ENCODE measurements around the gene TRIM28. TPM values are rescaled to one million over a fixed set of nuclear protein-coding genes. Genes with fewer than 3 reads are reported as not detected.

TRIM28 gene
- total RNA-seq, 4 donors from 2014 or later = 195 to 237 (median 218) TPM

DNA sequence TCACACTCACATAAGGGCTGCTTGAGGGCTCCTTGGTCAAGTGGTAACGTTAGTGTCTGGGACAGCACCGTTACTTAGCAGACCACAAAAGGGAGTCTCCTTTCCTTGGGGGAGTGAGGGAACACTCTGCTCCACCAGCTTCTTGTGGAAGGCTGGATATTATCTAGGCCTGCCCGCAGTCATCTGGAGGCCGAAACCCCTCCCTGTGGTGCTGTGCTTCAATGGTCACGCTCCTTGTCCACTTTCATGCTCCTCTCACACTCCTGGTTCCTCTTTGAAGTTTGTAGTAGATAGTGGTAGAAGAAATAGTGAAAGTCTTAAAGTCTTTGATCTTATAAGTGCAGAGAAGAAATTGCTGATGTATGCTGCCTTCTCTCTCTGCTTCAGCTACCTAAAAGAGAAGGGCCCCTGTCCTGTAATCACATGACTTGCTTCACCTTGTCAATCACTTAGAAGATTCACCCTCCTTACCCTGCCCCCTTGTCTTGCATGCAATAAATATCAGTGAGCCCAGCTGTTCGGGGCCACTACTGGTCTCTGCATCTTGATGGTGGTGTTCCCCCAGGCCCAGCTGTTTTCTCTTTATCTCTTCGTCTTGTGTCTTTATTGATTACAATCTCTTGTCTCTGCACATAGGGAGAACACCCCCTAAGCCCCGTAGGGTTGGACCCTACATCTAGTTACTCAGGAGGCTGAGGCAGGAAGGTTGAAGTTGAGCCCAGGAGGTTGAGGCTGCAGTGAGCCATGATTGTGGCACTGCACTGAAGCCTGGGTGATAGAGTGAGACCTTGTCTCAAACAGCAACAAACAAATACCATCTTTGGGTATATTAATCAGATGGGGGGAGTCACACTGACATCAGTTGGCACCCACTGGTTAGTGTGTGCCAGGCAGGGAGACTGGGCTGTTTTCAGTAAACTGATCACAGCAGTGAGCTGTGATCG is 40.9 kb downstream of the TRIM28 start:
- TF ChIP-seq POLR2A (IDR thresholded peaks at IDR 0.05) = no peak
- TF ChIP-seq, protein P1, sequence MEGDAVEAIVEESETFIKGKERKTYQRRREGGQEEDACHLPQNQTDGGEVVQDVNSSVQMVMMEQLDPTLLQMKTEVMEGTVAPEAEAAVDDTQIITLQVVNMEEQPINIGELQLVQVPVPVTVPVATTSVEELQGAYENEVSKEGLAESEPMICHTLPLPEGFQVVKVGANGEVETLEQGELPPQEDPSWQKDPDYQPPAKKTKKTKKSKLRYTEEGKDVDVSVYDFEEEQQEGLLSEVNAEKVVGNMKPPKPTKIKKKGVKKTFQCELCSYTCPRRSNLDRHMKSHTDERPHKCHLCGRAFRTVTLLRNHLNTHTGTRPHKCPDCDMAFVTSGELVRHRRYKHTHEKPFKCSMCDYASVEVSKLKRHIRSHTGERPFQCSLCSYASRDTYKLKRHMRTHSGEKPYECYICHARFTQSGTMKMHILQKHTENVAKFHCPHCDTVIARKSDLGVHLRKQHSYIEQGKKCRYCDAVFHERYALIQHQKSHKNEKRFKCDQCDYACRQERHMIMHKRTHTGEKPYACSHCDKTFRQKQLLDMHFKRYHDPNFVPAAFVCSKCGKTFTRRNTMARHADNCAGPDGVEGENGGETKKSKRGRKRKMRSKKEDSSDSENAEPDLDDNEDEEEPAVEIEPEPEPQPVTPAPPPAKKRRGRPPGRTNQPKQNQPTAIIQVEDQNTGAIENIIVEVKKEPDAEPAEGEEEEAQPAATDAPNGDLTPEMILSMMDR (IDR thresholded peaks at IDR 0.05) = no peak
- Histone ChIP-seq H3K36me3 (peaks cover 6 to 10% of the 10 kb centered on the region in 2 donors), H3K4me3 (replicated peaks in 1 of 3) (no peak overlapping the region), H3K4me1 (peaks cover 0 to 10% of the 10 kb centered on the region in 2 donors), H3K27ac (no peak overlapping the region), H3K9me3 (no peaks in the 10 kb centered on the region), H3K27me3 (no peaks in the 10 kb centered on the region)
- intact Hi-C loops (cut with DNase I) = no loop called here
- WGBS, 2 donors = 83 to 85% methylated on average over 9 of the region's 9 CpGs
- no peak for DNase-seq

DNA sequence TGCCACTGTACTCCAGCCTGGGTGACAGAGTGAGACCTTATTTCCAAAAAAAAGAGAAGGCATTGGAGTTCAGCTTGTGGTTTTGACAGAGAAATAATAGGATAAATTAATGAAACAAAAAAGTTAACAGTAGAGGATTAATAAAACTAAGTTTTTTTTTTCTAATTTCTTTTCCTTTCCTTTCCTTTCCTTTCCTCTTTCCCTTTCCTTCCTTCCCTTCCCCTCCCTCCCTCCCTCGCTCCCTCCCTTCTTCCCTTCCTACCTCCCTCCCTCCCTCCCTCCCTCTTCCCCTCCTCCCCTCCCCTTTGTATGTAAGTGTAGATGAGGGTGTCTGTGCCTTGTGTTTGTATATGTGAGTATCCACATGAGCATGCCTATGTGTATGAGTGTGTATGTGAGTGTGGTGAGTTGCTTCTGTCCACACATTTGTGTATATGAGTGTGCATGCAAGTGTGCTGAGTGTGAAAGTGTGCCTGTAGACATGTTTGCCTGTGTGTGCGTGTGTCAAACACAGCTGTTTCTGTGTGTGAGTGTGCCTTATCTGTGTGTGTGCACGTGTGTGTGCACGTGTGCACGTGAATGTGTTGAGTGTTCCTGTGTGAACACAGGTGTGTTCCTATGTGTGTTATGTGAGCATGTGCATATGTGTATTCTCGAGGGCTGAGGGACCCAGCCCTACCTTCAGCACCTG is 41.7 kb downstream of the TRIM28 start:
- Histone ChIP-seq H3K27ac (no peak overlapping the region), H3K9me3 (no peaks in the 10 kb centered on the region), H3K36me3 (peaks cover 6 to 10% of the 10 kb centered on the region in 2 donors), H3K4me3 (replicated peaks in 1 of 3) (no peak overlapping the region), H3K4me1 (peaks cover 0 to 9% of the 10 kb centered on the region in 2 donors), H3K27me3 (no peaks in the 10 kb centered on the region)
- 88 to 93% methylated on average over 6 of the region's 6 CpGs for WGBS, 2 donors
- intact Hi-C loops (cut with DNase I) = no loop called here
- DNase-seq = no peak
- TF ChIP-seq POLR2A (IDR thresholded peaks at IDR 0.05) = no peak
- TF ChIP-seq, protein P1 (IDR thresholded peaks at IDR 0.05) = no peak

DNA sequence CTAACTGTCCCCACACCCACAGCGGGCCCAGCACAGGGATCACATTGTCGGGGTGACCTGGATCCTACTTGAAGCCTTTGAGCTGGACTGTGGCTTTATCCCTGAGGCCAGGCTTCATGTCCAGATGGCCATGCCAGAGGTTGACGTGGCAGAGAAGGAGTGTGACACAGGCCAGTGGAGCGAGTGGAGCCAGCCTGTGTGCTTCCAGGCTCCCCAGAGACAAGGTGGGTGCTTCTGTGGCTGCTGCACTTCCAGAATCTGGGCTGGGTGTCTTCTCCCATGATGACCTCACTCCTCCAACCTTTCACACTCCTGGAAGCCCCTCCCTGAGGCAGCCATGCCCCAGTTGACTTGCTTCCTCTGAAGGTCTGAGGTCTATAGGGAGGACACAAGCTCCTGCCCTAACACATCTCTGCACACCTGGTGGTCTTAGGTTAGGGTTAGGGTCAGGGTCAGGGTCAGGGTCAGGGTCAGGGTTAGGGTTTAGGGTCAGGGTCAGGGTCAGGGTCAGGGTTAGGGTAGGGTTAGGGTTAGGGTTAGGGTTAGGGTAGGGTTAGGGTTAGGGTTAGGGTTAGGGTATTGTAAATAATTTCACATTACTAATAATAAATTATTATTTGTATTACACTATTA is 42.4 kb downstream of the TRIM28 start:
- intact Hi-C loops (cut with DNase I) = no loop called here
- no peaks in the 10 kb centered on the region for H3K27me3 ChIP-seq
- no peak overlapping the region for H3K4me3 ChIP-seq (replicated peaks in 1 of 3)
- H3K36me3 ChIP-seq = peaks cover 6 to 10% of the 10 kb centered on the region in 2 donors
- WGBS, 2 donors = 100% methylated on average over 1 of the region's 4 CpGs; no CpG with 5 or more reads in 1 of the 2 donors
- DNase-seq = no peak
- H3K9me3 ChIP-seq = no peaks in the 10 kb centered on the region
- H3K27ac ChIP-seq = no peak overlapping the region
- H3K4me1 ChIP-seq = peaks cover 0 to 3% of the 10 kb centered on the region in 2 donors
- TF ChIP-seq, protein P1 (IDR thresholded peaks at IDR 0.05) = no peak
- TF ChIP-seq POLR2A (IDR thresholded peaks at IDR 0.05) = no peak

Small RNA genes within 50 kb of the gene (microRNA-seq; reads per million reads assigned to microRNA genes)
- gene MIR6807 = not detected

Small RNA genes within 50 kb of the gene (small RNA-seq; reads per million reads assigned to genes)
- gene MIR6807 (not detected), gene RN7SL525P (not detected)

Other genes with a start within 250 kb of the TRIM28 start
- gene ERVK3-1, start 238.7 kb upstream of the TRIM28 start, total RNA-seq = 10 to 100 TPM; 56.3 to 87.2 (median 64.5) TPM
- gene ZSCAN22, start 217.1 kb upstream of the TRIM28 start, total RNA-seq = 1 to 10 TPM; 3.0 to 4.5 (median 4.2) TPM
- 10 to 100 TPM in 1 of 4 donors, 1 to 10 TPM in 2, under 1 TPM in 1; 0.50 to 14.9 (median 3.4) TPM for gene A1BG, start 190.6 kb upstream of the TRIM28 start, total RNA-seq
- 10 to 100 TPM in 1 of 4 donors, 1 to 10 TPM in 3; 7.1 to 16.2 (median 8.1) TPM for gene ZNF497, start 181.3 kb upstream of the TRIM28 start, total RNA-seq
- 10 to 100 TPM in 3 of 4 donors, 1 to 10 TPM in 1; 6.3 to 16.4 (median 15.1) TPM for gene ZNF837, start 163.0 kb upstream of the TRIM28 start, total RNA-seq
- gene RPS5, start 156.8 kb upstream of the TRIM28 start, total RNA-seq = 1,000 to 10,000 TPM; 1,209 to 2,449 (median 1,340) TPM
- gene RNF225, start 148.4 kb upstream of the TRIM28 start, total RNA-seq = under 1 TPM in 1 of 4 donors, not detected in 3; 0.33 TPM
- 10 to 100 TPM; 10.1 to 31.1 (median 23.1) TPM for gene ZNF584, start 135.4 kb upstream of the TRIM28 start, total RNA-seq
- 10 to 100 TPM; 13.3 to 24.3 (median 16.2) TPM for gene ZNF132, start 103.9 kb upstream of the TRIM28 start, total RNA-seq
- 10 to 100 TPM; 10.6 to 16.8 (median 13.4) TPM for gene ZNF324B, start 92.4 kb upstream of the TRIM28 start, total RNA-seq
- gene ZNF324, start 77.0 kb upstream of the TRIM28 start, total RNA-seq = 10 to 100 TPM; 27.0 to 41.7 (median 32.2) TPM
- gene ZNF446, start 67.7 kb upstream of the TRIM28 start, total RNA-seq = 10 to 100 TPM; 15.2 to 30.0 (median 25.6) TPM
- 10 to 100 TPM; 10.6 to 22.4 (median 17.7) TPM for gene SLC27A5, start 32.1 kb upstream of the TRIM28 start, total RNA-seq
- 10 to 100 TPM in 1 of 4 donors, 1 to 10 TPM in 3; 6.9 to 17.7 (median 8.5) TPM for gene ZBTB45, start 24.3 kb upstream of the TRIM28 start, total RNA-seq
- 100 to 1,000 TPM; 123 to 155 (median 148) TPM for gene CHMP2A, start 11.0 kb downstream of the TRIM28 start, total RNA-seq
- gene UBE2M, start 14.5 kb downstream of the TRIM28 start, total RNA-seq = 10 to 100 TPM; 17.2 to 28.5 (median 20.3) TPM
- 10 to 100 TPM; 55.0 to 82.7 (median 70.5) TPM for gene MZF1, start 29.3 kb downstream of the TRIM28 start, total RNA-seq

All from thyroid gland (tissue), 4 donors.